DMS53 (cell line): Measurements from ENCODE around the gene TAMALIN.
A peak's percentile ranks its signal among the peaks of the same experiment; 100 is the strongest.

ENCODE experiments used
- DNase-seq: peaks from one replicate; lab custom pipeline; 2025; lab: John Stamatoyannopoulos, UW

TAMALIN gene

GRCh38 chr12:52014567-52015530, 8.1 kb downstream of the TAMALIN start:
- DNase-seq: no peak

GRCh38 chr12:52015532-52016041, 8.8 kb downstream of the TAMALIN start:
- DNase-seq: no peak

DNA sequence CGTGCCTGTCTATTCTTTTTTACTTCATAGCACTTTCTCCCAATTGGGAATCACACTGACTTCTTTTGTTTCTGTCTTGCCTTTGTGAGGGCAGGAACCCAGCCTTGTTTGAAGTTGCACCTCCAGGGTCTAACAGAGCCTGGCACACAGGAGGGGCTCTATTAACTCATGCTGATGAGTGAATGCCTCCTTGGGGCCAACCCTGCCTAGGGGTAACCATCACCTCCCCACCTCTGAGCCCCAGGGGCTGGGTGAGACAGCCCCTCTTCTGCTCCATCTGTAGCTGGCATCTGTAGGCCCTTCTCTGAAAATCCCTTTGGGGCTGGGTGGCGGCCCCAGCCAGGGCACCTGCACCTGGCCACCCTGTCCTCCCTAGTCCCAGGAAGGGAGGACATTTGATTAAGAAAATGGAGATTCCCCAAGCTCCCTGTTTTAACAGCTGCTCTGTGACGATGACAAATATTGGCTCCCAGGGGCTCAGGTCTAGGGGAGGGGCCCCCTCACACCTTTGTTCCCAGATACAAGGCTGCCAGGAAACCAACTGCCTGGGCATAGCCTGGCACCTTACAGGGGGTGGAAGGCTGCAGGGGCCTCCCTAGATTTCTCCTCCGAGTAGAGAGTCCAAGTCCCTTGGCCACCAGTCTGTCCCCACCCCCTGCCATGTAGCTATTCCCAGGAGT, 11.8 kb downstream of the TAMALIN start:
- DNase-seq: peak; percentile 88

DNA sequence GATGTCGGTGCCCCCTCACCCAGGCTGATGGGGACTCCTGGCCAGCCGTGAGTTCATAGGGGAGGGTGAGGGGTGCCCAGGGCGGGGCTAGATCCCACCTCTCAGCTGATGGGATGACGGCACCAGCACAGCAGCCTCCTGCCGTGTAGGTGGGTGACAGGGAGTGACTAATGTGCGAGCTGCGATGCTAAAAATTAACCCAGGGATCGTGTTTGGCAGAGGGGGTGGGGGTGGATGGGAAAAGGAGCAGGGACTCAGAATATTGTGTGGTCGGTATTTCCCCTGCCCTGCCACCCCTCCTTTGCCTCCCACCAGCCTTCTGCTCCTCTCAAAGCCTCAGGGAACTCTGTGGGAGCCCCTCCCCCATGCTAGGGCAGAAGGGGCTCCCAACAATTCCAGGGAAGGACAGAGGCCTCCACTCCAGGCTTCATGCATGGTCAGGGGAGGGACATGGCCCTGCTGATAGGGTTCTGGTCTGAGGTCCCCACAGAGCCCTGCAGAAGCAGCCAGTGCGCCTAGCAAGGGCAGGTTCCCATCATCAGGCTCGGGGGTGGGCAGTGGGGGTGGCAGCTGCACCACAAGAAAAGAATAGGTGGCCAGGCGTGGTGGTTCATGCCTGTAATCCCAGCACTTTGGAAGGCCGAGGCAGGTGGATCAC, 12.5 kb downstream of the TAMALIN start:
- DNase-seq: peak; percentile 83

- DNase-seq: peak; percentile 78
Observed at GRCh38 chr12:52020539-52021336, 14.0 kb downstream of the TAMALIN start.

DNA sequence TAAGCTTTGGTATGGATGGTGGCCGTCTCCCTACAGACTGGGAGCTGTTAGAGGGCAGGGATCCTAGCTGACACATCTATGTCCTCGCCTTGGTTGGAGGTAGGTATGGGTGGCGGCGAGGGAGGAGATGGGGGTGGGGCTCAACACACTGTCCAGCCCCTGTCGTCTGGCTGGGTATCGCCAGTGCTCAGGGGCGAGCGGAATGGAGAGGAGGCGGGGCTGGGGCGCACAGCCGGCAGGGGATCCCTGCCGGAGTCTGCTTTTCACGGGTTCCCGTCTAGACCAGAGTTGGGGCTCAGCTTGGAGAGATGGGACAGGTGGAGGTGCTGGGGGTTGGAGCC, 16.1 kb downstream of the TAMALIN start:
- DNase-seq: peak; percentile 84

DNA sequence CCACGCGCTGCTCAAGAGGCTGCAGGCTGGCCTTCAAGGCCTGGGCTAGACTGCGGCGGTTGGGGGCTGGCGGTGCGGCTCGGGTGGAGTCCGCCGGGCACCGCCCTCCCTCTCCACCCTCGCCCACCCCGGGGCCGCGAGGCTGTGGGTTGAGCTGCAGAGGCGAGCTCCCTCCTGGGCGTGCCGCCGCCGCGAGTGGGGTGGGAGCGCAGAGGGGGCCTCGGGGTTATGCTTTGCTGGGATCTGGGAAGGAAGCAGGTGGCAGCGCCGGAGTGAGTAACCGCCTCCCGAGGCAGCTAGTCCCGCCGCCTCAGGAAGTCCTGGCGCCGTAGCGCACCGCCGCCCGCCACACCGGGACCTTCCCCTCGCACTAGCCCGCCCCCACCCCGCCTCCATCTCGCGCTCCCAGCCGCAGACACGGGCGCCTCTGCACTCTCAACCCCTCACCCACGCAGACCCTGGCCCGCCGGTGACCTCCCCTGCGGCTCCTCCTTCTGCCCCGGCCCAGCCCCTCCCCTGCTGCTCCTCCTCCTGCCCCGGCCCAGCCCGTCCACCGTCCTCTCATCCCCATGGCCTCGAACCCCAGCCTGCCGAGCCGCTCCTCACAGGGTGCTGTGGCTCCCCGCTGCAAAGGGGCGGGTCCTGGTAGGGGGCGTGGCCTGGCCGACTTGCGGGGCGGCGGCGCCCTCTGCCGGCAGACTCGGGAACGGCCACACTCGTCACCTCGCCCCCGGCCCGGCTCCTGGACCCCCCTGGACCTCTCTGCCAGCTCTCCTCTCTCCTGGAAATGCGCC, 16.6 kb downstream of the TAMALIN start:
- DNase-seq: peak; percentile 94

GRCh38 chr12:52023976-52024688, 17.4 kb downstream of the TAMALIN start:
- peak; percentile 79 for DNase-seq

DNA sequence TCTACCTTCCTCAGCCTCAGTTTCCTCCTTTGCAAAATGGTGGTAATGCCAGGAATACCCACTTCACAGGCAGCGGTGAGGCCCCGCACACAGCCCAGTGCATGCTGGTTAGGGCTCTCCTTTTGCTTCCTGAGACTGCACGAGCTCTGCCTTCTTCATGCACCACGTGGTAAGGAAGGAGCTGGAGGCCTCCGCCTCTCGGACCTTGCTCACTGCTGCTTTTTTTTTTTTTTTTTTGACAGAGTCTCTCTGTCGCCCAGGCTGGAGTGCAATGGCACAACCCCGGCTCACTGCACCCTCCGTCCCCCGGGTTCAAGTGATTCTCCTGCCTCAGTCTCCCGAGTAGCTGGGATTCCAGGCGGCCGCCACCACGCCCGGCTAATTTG, 18.1 kb downstream of the TAMALIN start:
- peak; percentile 74 for DNase-seq

- DNase-seq: no peak
Observed at GRCh38 chr12:52026263-52026662, 19.5 kb downstream of the TAMALIN start.

- DNase-seq: no peak
Observed at GRCh38 chr12:52027085-52027843, 20.5 kb downstream of the TAMALIN start.

GRCh38 chr12:52029685-52030084, 22.9 kb downstream of the TAMALIN start:
- peak; percentile 86 for DNase-seq

DNA sequence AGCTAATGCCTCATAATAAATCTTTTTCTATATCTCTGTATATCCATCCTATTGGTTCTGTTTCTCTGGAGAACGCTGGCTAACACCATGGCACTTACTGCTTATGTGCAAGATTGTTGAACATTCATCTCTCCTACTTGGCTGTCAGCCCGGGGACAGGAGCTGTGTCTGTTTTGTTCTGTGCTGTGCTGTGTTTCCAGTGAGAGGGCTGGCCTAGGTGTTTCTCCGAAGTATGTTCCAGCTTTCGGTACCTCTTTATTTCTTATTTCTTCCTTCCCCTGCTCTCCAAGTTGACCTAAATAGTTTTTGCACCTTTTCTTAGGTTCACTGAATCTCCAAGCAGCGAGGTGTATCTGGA, 25.7 kb downstream of the TAMALIN start:
- peak; percentile 56 for DNase-seq

- DNase-seq: peak; percentile 99
Observed at GRCh38 chr12:52032804-52033445, 26.2 kb downstream of the TAMALIN start.

GRCh38 chr12:52033446-52034140, 26.8 kb downstream of the TAMALIN start:
- DNase-seq: no peak

DNA sequence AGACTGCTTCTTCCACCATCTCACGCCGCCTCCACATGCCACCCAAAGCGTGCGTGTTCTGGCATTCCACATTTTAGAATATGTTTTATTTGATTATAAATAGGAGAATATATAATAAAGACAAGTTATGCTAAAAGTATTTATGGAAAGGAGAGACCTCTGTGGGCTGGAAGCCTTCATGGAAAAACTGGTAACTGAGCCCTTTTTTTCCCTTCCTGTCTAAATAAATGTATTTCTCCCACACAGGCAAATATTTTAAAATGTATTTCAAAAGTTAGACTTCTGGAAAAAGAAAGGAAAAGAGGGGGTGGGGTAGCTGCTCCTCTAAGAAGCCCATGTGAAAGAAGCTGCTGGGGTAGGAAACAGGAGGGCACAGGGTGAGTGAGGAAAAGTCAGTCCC, 28.4 kb downstream of the TAMALIN start:
- DNase-seq: no peak

DNA sequence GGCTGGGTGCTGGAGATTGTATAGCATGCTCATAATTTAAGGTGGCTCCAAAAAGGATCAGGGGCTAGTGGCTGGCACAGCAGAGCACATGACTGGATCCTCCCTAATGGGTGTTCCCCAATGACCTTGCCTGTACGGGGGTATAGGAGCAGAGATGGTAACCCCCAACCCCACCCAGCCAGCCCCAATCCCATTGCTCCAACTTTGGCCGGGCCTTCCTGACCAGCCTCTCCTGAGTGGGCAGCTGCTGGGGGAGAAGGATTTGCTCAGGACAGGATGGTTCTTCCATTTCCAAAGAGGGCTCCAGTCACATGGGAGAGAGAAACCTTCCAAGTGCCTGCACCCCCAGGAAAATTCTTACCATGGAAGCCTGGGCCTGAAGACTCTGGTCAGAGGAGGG, 29.2 kb downstream of the TAMALIN start:
- no peak for DNase-seq

GRCh38 chr12:52036587-52037171, 29.9 kb downstream of the TAMALIN start:
- peak; percentile 95 for DNase-seq
